Stimulated activated CD4-positive, alpha-beta T cell treated with anti-CD3 and anti-CD28 coated beads, Interleukin-12 subunit alpha, Interleukin-12 subunit beta, amount 100 ng/mL, for 48 hours (primary cell): ENCODE results near the gene ATP6V1C2.

Source experiments
- DNase-seq, 3 donors: peaks; one replicate each; pipeline ENCODE4 v3.0.0-alpha.2; 2020; ENCODE audit warnings: low read depth in 2 of 3, low spot score in 1 of 3

ATP6V1C2 gene, protein sequence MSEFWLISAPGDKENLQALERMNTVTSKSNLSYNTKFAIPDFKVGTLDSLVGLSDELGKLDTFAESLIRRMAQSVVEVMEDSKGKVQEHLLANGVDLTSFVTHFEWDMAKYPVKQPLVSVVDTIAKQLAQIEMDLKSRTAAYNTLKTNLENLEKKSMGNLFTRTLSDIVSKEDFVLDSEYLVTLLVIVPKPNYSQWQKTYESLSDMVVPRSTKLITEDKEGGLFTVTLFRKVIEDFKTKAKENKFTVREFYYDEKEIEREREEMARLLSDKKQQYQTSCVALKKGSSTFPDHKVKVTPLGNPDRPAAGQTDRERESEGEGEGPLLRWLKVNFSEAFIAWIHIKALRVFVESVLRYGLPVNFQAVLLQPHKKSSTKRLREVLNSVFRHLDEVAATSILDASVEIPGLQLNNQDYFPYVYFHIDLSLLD

GRCh38 chr2:10721396-10722251 is at the start of gene ATP6V1C2:
Gene ATP6V1C2 (plus strand): TSS chr2:10721630. CDS start chr2:10722850, 1,220 bp downstream.
- no peak for DNase-seq

- no peak for DNase-seq
Observed at GRCh38 chr2:10675131-10675530, 46.3 kb upstream of the ATP6V1C2 start.

GRCh38 chr2:10678225-10678624 is 43.2 kb upstream of the ATP6V1C2 start:
- DNase-seq = no peak

GRCh38 chr2:10680214-10680613 is 41.2 kb upstream of the ATP6V1C2 start:
- no peak for DNase-seq

DNA sequence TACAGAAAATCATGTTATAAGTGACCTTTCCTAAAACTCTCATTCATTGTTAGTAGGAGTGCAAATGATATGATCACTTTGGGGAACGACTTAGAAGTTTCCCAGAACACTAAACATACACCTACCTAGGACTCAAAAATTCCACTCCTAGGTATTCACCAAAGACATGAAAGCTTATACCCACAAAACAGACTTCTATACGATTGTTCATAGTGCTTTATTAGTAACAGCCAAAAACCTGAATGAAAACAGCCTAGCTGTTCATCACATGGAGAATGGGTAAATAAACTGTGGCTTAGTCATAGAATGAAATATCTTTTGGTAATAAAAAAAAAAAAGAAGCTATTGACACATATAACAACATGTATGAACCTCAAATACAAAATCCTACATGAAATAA is 40.5 kb upstream of the ATP6V1C2 start:
- DNase-seq = no peak

- no peak for DNase-seq
Observed at GRCh38 chr2:10686176-10686730, 35.2 kb upstream of the ATP6V1C2 start.

DNA sequence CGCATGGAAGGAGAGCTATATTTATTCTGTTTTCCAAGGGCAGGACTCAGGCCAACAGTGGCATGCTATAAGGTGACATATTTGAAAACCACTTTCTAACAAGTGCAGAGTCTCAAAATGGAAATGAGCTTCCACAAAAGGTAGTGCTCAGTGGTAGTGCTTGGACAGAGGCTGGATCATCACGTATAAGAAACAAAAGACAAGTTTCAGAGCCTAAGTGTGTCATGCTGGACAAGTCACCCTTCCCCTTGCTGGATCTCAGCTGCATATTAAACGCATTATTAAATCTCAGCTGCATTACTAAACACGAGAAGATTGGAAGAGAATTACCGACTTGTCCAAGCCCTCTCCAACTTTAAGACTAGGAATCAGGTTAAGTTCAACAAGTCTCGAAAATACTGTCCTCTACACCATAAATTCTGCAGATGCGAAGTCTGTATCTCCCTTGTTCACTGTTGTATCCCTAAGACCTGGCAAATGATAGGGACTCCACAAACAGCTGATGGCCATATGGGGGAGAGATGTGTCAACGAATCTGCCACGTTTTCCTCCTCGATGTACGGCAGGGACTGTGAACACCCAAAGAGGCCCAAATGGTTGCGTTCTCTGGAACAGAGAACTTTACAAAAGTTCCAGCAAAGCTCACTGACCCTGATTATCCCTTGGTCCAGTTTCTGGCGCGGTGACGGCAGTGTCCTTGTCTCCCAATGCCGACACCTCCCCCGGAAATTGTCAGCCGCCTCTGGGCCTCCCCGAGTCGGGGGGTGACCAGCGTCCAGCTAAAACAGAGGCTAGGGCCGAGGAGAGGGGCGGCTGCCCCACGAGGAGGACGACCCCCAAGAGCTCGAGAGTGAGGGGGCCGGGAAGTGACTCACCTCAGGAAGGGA is 32.3 kb upstream of the ATP6V1C2 start:
- DNase-seq = no peak

GRCh38 chr2:10691521-10691920 is 29.9 kb upstream of the ATP6V1C2 start:
- no peak for DNase-seq

GRCh38 chr2:10700078-10700803 is 21.2 kb upstream of the ATP6V1C2 start:
- DNase-seq = no peak

DNA sequence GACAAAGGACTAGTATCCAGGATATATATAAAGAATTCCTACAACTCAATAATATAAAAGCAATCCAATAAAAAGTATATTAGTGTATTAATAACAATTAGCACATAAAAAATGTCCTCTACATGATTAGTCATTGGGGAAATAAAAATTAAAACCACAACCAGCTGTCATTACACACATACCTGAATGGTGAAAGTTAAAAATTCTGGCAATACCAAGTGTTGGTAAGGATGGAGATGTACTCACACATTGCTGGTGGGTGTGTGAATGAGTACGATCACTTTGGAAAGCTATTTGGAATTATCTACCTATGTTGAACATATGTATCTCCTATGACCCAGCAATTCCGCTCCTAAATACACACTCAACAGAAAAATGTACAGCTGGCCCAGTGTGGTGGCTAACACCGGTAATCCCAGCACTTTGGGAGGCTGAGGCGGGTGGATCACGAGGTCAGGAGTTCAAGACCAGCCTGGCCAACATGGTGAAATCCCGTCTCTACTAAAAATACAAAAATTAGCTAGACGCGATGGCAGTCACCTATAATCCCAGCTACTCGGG is 17.3 kb upstream of the ATP6V1C2 start:
- DNase-seq = no peak

DNA sequence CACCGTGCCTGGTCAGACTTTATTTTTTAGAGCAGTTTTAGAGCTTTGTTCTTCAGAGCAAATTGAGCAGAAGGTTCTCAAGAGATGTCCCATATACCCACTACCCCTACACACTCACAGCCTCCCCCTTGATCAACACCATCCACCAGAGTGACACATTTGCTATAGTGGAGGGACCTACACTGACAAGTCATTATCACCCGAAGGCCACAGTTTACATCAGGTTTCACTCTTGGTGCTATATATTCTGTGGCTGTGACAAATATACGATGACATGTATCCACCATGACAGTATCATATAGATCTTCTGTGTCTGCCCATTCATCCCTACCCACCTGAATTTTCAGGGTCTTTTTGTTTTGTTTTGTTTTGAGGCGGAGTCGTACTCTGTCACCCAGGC is 15.4 kb upstream of the ATP6V1C2 start:
- no peak for DNase-seq

DNA sequence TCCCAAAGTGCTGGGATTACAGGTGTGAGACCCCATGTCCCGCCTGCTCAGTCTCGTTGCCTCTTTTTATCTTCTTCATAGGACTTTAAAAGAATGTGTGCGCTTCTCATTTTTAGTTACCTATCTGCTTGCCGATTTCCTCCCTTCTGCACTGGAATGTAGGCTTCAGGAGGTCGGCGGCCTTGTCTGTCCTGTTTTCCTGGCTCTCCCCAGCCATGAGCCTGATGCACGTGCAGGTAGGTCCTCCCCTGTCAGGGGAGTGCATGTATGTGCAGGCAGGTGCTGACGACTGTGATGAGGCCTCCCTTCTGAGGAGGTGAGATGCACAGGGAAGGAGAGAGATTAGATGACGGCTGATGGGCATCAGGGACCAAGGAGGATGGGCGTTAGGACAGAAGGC is 13.6 kb upstream of the ATP6V1C2 start:
- DNase-seq = no peak

- no peak for DNase-seq
Observed at GRCh38 chr2:10709290-10709939, 12.0 kb upstream of the ATP6V1C2 start.

- DNase-seq = no peak
Observed at GRCh38 chr2:10712185-10712809, 9.1 kb upstream of the ATP6V1C2 start.

- no peak for DNase-seq
Observed at GRCh38 chr2:10716581-10716980, 4.8 kb upstream of the ATP6V1C2 start.

- no peak for DNase-seq
Observed at GRCh38 chr2:10717628-10718027, 3.8 kb upstream of the ATP6V1C2 start.

- no peak for DNase-seq
Observed at GRCh38 chr2:10720306-10720705, 1.1 kb upstream of the ATP6V1C2 start.

DNA sequence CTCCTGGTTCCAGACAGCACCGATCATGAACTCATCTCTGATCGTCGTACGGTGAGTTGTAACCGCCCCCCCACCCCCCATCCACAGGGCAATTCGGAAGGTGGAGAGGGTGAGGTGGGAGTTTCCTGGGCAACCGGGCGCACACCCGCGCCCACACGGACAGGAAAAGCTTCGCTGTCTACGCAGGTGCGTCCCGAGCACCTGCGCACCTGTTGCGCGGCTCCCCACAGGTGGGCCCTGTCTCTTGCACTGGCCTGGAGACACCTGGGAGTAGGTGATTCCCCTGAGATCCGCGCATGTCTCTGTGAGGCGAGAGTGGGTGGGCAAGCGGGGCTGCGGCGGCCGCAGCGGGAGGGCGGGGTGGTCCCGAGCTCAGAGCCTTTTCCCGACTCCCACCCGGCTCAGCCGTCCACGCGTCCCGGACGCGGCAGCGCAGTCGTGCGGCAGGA is 459 bp upstream of the ATP6V1C2 start:
- DNase-seq = no peak
